Effector memory CD8-positive, alpha-beta T cell (primary cell): ENCODE results near the gene SLC35A2.
"Not testable (repeated sequence)": the region's sequence is repeated elsewhere in the genome, so short reads cannot be mapped to it uniquely, and the experiment has no call there.

Source experiments
- ATAC-seq: fragments of 150-1000 bp; cut with Tn5 transposase; replicated peaks from 2 replicates; pipeline ENCODE4 v1.10.0; 2021; ENCODE audit warnings: mild to moderate bottlenecking, moderate library complexity
- DNase-seq, 3 experiments: peaks; one replicate each; pipeline ENCODE4 v3.0.0; 2021
- H3K27ac Mint-ChIP-seq, 2 donors: one replicate each; pipeline ENCODE4 v1.8.0; 2022; ENCODE audit warnings: mild to moderate bottlenecking in 2 of 2, mixed read lengths in 2 of 2, moderate library complexity in 2 of 2
- H3K27me3 Mint-ChIP-seq, 2 donors: one replicate each; pipeline ENCODE4 v1.8.0; 2022; ENCODE audit warnings: mixed read lengths in 2 of 2
- H3K36me3 Mint-ChIP-seq: one replicate; pipeline ENCODE4 v1.8.0; 2022; ENCODE audit warnings: mild to moderate bottlenecking, moderate library complexity, mixed read lengths; ENCODE audit not compliant: insufficient read depth
- H3K4me1 Mint-ChIP-seq, 2 donors: one replicate each; pipeline ENCODE4 v1.8.0; 2022; ENCODE audit warnings: low read depth in 2 of 2, mixed read lengths in 2 of 2
- H3K4me3 Mint-ChIP-seq, 2 donors: one replicate each; pipeline ENCODE4 v1.8.0; 2022; ENCODE audit warnings: mild to moderate bottlenecking in 2 of 2, mixed read lengths in 2 of 2, moderate library complexity in 2 of 2
- H3K9me3 Mint-ChIP-seq, 2 donors: one replicate each; pipeline ENCODE4 v1.8.0; 2022; ENCODE audit warnings: mixed read lengths in 2 of 2

SLC35A2 gene

DNA sequence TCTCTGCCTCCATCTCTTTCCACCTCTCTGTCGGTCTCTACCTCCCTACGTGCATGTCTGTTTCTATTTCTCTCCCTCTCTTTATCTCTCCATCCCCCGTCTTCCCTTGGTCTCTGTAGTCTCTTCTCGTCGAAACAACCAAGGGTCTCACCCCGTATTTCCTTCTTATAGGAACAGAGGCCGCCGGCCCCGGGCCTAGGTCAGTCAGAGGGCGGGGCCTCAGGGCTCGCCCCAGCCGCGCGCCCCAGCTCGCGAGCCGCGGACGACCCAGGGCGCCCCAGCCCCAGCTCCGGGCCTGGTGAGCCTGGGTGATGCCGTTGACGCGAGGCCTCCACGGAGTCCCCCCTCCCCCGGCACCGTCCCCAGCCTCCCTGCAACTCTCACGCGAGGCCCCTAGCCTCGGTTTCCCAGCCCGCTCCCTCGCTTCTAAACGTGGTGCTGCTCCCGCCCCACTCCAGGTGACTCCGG lies 20.5 kb downstream of the SLC35A2 start:
- Mint-ChIP-seq H3K27ac (peak overlapping the region in 1 of 2 donors; percentile 66), H3K4me3 (peak overlapping the region; percentile 78 to 85), H3K4me1 (peaks cover 7 to 10% of the 10 kb centered on the region in 2 donors), H3K9me3 (no peaks in the 10 kb centered on the region), H3K36me3 (peaks cover 3% of the 10 kb centered on the region), H3K27me3 (no peaks in the 10 kb centered on the region)
- DNase-seq, result peak in 1 of 3 experiments; percentile 2
- ATAC-seq, result peak; percentile 38

DNA sequence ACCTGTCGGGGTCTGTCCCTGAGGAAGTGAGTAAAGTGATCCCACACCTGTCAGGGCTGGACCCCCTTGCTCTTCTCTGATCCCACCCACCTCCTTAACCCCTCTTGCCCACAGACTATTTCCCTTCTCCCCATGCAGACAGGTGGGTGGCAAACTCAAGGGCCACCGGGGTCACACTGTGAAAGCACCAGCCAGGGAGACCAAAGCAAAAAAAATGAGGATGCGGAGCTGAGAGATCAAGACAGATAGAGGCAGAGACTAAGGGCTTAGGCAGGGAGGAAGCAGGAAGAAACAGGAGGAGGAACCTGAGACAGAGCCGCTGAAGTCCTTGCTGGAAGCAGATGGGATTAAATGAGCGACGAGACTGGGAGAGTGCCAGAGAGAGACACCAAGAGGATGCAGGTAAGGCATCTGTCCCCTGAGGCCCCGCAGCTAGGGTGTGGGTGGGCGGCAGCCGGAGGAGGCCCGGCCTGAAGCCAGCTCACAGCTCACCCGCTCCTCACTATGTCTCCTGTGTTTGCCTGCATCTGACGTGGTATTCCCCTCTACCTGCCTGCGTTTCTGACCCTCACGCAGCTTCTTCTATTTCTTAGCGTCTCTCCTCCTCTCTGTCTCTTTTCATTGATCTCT lies 21.0 kb downstream of the SLC35A2 start:
- no peaks in the 10 kb centered on the region for H3K27me3 Mint-ChIP-seq
- H3K9me3 Mint-ChIP-seq, result no peaks in the 10 kb centered on the region
- no peaks in the 10 kb centered on the region for H3K36me3 Mint-ChIP-seq
- H3K4me3 Mint-ChIP-seq, result peak overlapping the region; percentile 78 to 85
- peaks cover 7 to 10% of the 10 kb centered on the region in 2 donors for H3K4me1 Mint-ChIP-seq
- ATAC-seq, result no peak
- H3K27ac Mint-ChIP-seq, result peak overlapping the region in 1 of 2 donors; percentile 66
- DNase-seq, result no peak

DNA sequence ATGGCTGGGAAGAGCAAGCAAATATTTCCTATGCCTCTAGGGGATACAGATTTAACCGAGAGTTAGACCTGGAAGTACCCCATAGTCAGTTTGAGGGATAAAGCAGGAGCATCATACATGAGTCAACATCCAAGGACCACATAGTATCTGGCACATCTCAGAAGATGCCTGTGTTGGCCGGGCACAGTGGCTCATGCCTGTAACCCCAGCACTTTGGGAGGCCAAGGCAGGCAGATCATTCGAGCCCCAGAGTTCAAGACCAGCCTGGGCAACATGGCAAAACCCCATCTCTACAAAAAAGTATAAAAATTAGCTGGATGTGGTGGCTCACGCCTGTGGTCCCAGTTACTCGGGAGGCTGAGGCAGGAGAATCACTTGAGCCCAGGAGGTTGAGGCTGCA lies 24.9 kb downstream of the SLC35A2 start:
- not testable (repeated sequence) for H3K27ac Mint-ChIP-seq, H3K9me3 Mint-ChIP-seq, H3K36me3 Mint-ChIP-seq, ATAC-seq, H3K27me3 Mint-ChIP-seq, H3K4me3 Mint-ChIP-seq, DNase-seq
- peaks cover 4 to 10% of the 10 kb centered on the region in 2 donors for H3K4me1 Mint-ChIP-seq

DNA sequence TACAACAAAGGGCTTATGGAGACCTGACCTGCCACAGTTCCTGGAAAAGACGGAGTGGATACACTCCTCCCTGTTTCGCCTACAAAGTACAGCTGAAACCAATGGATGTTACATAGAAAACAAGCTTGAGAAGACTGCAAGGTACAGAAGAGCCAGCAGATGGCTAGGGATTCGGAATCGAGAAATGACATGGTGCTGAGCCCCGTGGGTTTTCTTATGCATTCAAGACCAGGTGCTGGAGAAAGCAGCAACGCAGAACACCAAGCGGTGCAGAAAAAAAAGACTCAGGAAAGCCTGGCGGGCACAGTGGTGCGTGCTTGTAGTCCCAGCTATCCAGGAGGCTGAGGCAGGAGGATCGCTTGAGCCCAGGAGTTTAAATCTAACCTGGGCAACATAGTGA lies 27.7 kb downstream of the SLC35A2 start:
- Mint-ChIP-seq H3K4me1 (no peaks in the 10 kb centered on the region), H3K4me3 (no peak overlapping the region), H3K27ac (no peak overlapping the region), H3K36me3 (no peaks in the 10 kb centered on the region), H3K27me3 (no peaks in the 10 kb centered on the region), H3K9me3 (no peaks in the 10 kb centered on the region)
- ATAC-seq (no peak), DNase-seq (no peak)

DNA sequence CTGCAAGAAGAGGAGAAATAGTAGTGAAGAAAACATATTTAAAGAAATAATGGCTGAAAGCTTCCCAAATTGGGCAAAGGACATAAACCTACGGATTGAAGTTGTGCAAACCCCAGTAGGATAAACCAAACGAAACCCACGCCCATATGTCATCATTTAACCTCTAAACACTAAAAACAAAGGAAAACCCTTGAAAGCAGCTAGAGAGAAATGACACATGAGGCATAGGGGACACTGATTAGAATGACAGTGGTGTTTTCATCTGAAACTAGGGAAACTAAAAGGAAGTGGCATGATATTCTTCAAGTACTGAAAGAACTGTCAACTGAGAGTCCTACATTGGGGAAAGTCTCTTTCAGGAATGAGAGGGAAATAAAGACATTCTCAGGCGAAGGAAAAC lies 34.5 kb downstream of the SLC35A2 start:
- H3K36me3 Mint-ChIP-seq, DNase-seq, ATAC-seq, H3K9me3 Mint-ChIP-seq, H3K4me3 Mint-ChIP-seq, H3K4me1 Mint-ChIP-seq, H3K27ac Mint-ChIP-seq, H3K27me3 Mint-ChIP-seq: not testable (repeated sequence)

DNA sequence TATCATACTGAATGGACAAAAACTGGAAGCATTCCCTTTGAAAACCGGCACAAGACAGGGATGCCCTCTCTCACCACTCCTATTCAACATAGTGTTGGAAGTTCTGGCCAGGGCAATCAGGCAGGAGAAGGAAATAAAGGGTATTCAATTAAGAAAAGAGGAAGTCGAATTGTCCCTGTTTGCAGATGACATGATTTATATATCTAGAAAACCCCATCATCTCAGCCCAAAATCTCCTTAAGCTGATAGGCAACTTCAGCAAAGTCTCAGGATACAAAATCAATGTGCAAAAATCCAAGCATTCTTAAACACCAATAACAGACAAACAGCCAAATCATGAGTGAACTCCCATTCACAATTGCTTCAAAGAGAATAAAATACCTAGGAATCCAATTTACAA lies 39.4 kb downstream of the SLC35A2 start:
- ATAC-seq, H3K27me3 Mint-ChIP-seq, DNase-seq, H3K27ac Mint-ChIP-seq, H3K4me1 Mint-ChIP-seq, H3K9me3 Mint-ChIP-seq, H3K4me3 Mint-ChIP-seq, H3K36me3 Mint-ChIP-seq: not testable (repeated sequence)

DNA sequence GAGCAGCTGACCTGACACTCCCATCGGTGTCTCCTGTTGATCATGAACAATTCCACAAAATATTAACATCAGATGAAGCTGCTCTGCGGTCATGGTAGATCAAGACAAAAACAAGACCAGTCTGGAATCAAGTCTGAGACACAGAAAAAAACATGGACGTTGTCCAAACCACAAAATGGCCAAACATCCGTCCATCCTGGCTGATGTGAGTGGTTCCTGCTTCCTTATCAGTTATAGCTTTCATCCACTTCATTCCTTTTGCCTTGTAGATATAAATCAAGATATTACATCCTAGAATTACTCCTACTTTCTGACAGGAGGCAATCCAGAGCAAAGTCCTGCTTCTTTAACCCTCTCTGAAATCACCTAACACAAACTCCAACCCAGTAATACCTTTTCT lies 47.2 kb downstream of the SLC35A2 start:
- ATAC-seq (no peak), DNase-seq (no peak)
- Mint-ChIP-seq H3K27ac (no peak overlapping the region), H3K27me3 (peaks cover 5 to 7% of the 10 kb centered on the region in 2 donors), H3K4me3 (no peak overlapping the region), H3K36me3 (no peaks in the 10 kb centered on the region), H3K9me3 (no peaks in the 10 kb centered on the region), H3K4me1 (no peaks in the 10 kb centered on the region)

DNA sequence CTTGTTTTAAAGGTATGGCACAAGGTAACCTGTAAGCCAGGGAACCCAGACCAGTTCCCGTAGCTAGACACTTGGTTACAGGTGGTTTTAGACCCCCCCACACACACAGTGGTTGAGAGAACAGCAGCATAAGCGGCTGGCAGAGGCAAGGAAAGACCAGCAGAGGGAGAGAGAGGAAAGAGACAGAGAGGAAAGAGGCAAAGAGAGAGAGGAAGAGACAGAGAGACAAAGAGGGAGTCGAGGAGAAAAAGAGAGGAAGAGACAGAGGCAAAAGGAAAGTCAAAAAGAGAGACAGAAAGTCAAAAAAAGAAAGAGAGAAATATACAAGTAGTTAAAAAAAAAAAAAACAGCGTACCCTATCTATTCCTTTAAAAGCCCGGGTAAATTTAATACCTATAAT lies 56.5 kb downstream of the SLC35A2 start:
- H3K4me1 Mint-ChIP-seq, result peaks cover 0 to 4% of the 10 kb centered on the region in 2 donors
- peaks cover 16 to 22% of the 10 kb centered on the region in 2 donors for H3K27me3 Mint-ChIP-seq
- no peak overlapping the region for H3K4me3 Mint-ChIP-seq
- H3K36me3 Mint-ChIP-seq, result no peaks in the 10 kb centered on the region
- H3K27ac Mint-ChIP-seq, result no peak overlapping the region
- H3K9me3 Mint-ChIP-seq, result peaks cover 0 to 2% of the 10 kb centered on the region in 2 donors
- ATAC-seq (no peak), DNase-seq (no peak)

DNA sequence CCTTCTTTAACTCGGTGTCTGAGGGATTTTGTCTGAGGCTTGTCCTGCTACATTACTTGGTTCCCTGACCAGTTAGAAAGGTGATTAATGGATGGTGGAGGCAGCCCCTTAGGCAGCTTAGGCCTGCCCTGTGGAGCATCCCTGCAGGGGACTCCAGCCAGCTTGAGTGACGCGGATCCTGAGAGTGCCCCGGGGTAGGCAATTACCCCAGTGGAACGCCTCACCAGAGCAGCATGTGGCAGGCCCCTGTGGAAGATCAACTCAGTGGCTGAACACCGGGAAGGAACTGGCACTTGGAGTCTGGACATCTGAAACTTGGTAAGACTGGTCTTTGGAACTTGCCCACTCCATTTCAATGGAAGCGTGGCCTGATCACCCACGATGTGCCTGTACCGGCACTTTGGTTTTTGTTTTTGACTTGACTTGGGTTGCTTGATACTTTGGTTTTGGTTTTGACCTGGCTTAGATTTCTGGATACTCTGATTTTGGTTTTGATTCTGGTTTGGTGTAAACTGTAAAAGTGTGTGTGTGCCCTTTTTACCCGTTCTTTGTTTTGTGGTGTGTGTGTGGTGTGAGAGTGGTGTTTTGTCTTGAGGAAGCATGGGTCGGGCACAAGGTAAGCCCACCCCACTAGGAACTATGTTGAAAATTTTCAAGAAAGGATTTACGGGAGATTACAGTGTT lies 57.2 kb downstream of the SLC35A2 start:
- peaks cover 16 to 22% of the 10 kb centered on the region in 2 donors for H3K27me3 Mint-ChIP-seq
- DNase-seq, H3K4me3 Mint-ChIP-seq, ATAC-seq, H3K9me3 Mint-ChIP-seq, H3K4me1 Mint-ChIP-seq, H3K27ac Mint-ChIP-seq, H3K36me3 Mint-ChIP-seq: not testable (repeated sequence)

DNA sequence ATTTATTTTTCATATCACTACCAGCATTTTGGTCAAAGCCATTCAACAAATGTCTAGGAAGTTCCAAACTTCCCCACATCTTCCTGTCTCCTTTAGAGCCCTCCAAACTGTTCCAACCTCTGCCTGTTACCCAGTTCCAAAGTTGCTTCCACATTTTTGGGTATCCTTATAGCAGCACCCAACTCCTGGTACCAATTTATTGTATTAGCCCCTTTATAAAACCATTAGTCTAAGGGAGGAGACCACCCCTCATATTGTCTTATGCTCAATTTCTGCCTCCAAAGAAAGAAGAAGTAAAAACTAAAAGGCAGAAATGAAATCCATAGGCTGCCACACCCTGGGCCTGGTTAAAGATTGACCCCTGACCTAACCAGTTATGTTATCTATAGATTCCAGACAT lies 58.0 kb downstream of the SLC35A2 start:
- not testable (repeated sequence) for H3K4me1 Mint-ChIP-seq, H3K9me3 Mint-ChIP-seq, H3K4me3 Mint-ChIP-seq, ATAC-seq, DNase-seq, H3K36me3 Mint-ChIP-seq, H3K27ac Mint-ChIP-seq
- peaks cover 16 to 22% of the 10 kb centered on the region in 2 donors for H3K27me3 Mint-ChIP-seq
